ENCODE data around the gene HS6ST1. TPM values are rescaled to one million over a fixed set of nuclear protein-coding genes. Genes with fewer than 3 reads are reported as not detected.
A peak's percentile ranks its signal among the peaks of the same experiment; 100 is the strongest.

Gene HS6ST1
- total RNA-seq, 1 experiment from 2014 or later = 20.3 TPM

GRCh38 chr2:128277961-128278681 lies 40.5 kb downstream of the HS6ST1 start:
- peaks cover 2% of the 10 kb centered on the region; the same call in 1 of the 2 replicates for H3K36me3 ChIP-seq (ENCODE audit: control insufficient read depth, insufficient read depth, low read length)
- Mint-ChIP-seq H3K4me1 (ENCODE audit: low read depth, unreplicated experiment) (no peaks in the 10 kb centered on the region), H3K27me3 (ENCODE audit: insufficient read depth, unreplicated experiment) (no peaks in the 10 kb centered on the region), H3K4me3 (ENCODE audit: unreplicated experiment) (no peak overlapping the region), H3K27ac (ENCODE audit: unreplicated experiment) (no peak overlapping the region), H3K9me3 (ENCODE audit: unreplicated experiment) (peaks cover 21% of the 10 kb centered on the region), H3K36me3 (ENCODE audit: insufficient read depth, unreplicated experiment) (peaks cover 16% of the 10 kb centered on the region)
- CTCF ChIA-PET = no interaction called here
- no peaks in the 10 kb centered on the region for H3K27me3 ChIP-seq (replicated peaks; ENCODE audit: control insufficient read depth, insufficient read depth, low read length)
- POLR2A ChIA-PET = no interaction called here
- TF ChIP-seq, protein P1, sequence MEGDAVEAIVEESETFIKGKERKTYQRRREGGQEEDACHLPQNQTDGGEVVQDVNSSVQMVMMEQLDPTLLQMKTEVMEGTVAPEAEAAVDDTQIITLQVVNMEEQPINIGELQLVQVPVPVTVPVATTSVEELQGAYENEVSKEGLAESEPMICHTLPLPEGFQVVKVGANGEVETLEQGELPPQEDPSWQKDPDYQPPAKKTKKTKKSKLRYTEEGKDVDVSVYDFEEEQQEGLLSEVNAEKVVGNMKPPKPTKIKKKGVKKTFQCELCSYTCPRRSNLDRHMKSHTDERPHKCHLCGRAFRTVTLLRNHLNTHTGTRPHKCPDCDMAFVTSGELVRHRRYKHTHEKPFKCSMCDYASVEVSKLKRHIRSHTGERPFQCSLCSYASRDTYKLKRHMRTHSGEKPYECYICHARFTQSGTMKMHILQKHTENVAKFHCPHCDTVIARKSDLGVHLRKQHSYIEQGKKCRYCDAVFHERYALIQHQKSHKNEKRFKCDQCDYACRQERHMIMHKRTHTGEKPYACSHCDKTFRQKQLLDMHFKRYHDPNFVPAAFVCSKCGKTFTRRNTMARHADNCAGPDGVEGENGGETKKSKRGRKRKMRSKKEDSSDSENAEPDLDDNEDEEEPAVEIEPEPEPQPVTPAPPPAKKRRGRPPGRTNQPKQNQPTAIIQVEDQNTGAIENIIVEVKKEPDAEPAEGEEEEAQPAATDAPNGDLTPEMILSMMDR (IDR thresholded peaks at IDR 0.05; ENCODE audit: insufficient read depth in 1 of 2, low read depth in 1 of 2, low read length in 1 of 2, severe bottlenecking in 1 of 2, unreplicated experiment in 1 of 2) = no peak
- H3K9me3 ChIP-seq = peaks cover 10% of the 10 kb centered on the region
- no peak overlapping the region for H3K4me3 ChIP-seq (ENCODE audit: low read depth, low read length)
- peaks cover 8% of the 10 kb centered on the region for H3K4me1 ChIP-seq
- DNase-seq = peak in 1 of 2 experiments; percentile 44
- BruUV-seq (replicated peaks) = no TSS peak
- intact Hi-C loops (cut with micrococcal nuclease; ENCODE audit: unreplicated experiment) = no loop called here

DNA sequence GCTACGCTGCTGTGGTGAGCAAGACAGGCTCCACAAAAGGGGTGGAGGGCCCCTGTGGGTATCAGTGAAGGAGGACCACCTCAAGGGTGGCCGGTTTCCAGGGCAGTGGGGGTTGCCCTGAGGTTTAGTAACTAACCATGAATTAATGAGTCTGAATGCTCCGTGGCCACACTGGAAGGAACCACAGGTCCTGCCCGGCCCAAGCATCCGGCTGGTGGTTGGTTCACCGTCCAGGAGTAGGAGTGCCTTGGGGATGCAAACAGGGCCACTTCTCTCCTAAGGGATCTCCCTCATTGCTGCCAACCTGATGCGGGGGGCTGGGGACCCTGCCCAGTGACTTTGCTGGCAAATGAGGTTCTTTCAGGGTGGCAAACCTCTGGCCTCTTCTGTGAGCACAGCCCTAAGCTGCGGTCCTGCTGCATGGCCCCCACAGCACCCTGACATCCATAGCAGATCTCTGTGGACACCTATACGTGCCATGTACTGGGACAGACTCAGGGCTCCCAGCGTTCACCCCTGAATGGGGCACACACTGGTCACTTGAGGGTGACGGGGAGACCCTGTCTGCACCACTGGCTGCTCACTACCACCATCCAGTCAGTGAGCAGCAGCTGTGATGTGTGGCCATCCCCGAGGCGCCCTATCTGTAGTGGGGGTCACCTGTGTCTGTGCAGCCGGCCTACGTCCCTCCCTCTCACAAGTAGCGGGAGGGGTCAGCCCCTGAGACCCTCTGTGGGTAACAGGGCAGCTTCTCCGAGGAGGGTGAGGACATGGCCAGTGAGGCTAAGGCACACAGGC lies 41.6 kb downstream of the HS6ST1 start:
- Mint-ChIP-seq H3K4me1 (ENCODE audit: low read depth, unreplicated experiment) (no peaks in the 10 kb centered on the region), H3K9me3 (ENCODE audit: unreplicated experiment) (peaks cover 21% of the 10 kb centered on the region), H3K4me3 (ENCODE audit: unreplicated experiment) (no peak overlapping the region), H3K27me3 (ENCODE audit: insufficient read depth, unreplicated experiment) (no peaks in the 10 kb centered on the region), H3K27ac (ENCODE audit: unreplicated experiment) (peak overlapping the region; percentile 48), H3K36me3 (ENCODE audit: insufficient read depth, unreplicated experiment) (peaks cover 21% of the 10 kb centered on the region)
- no TSS peak for BruUV-seq (replicated peaks)
- Histone ChIP-seq H3K4me1 (peaks cover 8% of the 10 kb centered on the region), H3K36me3 (ENCODE audit: control insufficient read depth, insufficient read depth, low read length) (peaks cover 2% of the 10 kb centered on the region; the same call in 1 of the 2 replicates), H3K9me3 (peaks cover 10% of the 10 kb centered on the region), H3K27me3 (replicated peaks; ENCODE audit: control insufficient read depth, insufficient read depth, low read length) (no peaks in the 10 kb centered on the region), H3K4me3 (ENCODE audit: low read depth, low read length) (no peak overlapping the region)
- CTCF ChIA-PET = no interaction called here
- POLR2A ChIA-PET = no interaction called here
- intact Hi-C loops (cut with micrococcal nuclease; ENCODE audit: unreplicated experiment) = no loop called here
- peak in 1 of 2 experiments; percentile 30 for DNase-seq
- TF ChIP-seq, protein P1 (IDR thresholded peaks at IDR 0.05; ENCODE audit: insufficient read depth in 1 of 2, low read depth in 1 of 2, low read length in 1 of 2, severe bottlenecking in 1 of 2, unreplicated experiment in 1 of 2) = no peak

- intact Hi-C loops (cut with micrococcal nuclease; ENCODE audit: unreplicated experiment) = no loop called here
- no peak overlapping the region for H3K4me3 ChIP-seq (ENCODE audit: low read depth, low read length)
- no peaks in the 10 kb centered on the region for H3K27me3 Mint-ChIP-seq (ENCODE audit: insufficient read depth, unreplicated experiment)
- ChIA-PET CTCF (no interaction called here), POLR2A (no interaction called here)
- no peak overlapping the region for H3K4me3 Mint-ChIP-seq (ENCODE audit: unreplicated experiment)
- H3K27me3 ChIP-seq (replicated peaks; ENCODE audit: control insufficient read depth, insufficient read depth, low read length) = no peaks in the 10 kb centered on the region
- BruUV-seq (replicated peaks) = no TSS peak
- no peaks in the 10 kb centered on the region for H3K4me1 Mint-ChIP-seq (ENCODE audit: low read depth, unreplicated experiment)
- DNase-seq = no peak
- peaks cover 22% of the 10 kb centered on the region for H3K36me3 Mint-ChIP-seq (ENCODE audit: insufficient read depth, unreplicated experiment)
- TF ChIP-seq, protein P1 (IDR thresholded peaks at IDR 0.05; ENCODE audit: insufficient read depth in 1 of 2, low read depth in 1 of 2, low read length in 1 of 2, severe bottlenecking in 1 of 2, unreplicated experiment in 1 of 2) = no peak
- H3K27ac Mint-ChIP-seq (ENCODE audit: unreplicated experiment) = no peak overlapping the region
- peaks cover 21% of the 10 kb centered on the region for H3K9me3 Mint-ChIP-seq (ENCODE audit: unreplicated experiment)
- no peaks in the 10 kb centered on the region for H3K36me3 ChIP-seq (ENCODE audit: control insufficient read depth, insufficient read depth, low read length)
- H3K4me1 ChIP-seq = peaks cover 8% of the 10 kb centered on the region
- H3K9me3 ChIP-seq = peaks cover 10% of the 10 kb centered on the region
These were observed 43.1 kb downstream of the HS6ST1 start for GRCh38 chr2:128275498-128276045.

Data from Caco-2 (cell line).